Stimulated activated memory B cell treated with anti-CD40 and anti-IgM and Interleukin-4, amounts not matched to agents 10 μg/mL and 1 μg/mL and 100 μg/mL, for 72 hours (primary cell): ENCODE results near the gene CCDC180.

ENCODE experiments used
- ATAC-seq: fragments of 150-1000 bp; cut with Tn5 transposase; 2 replicates; pipeline ENCODE4 v1.10.0; 2021
- H3K27ac Mint-ChIP-seq: one replicate; pipeline ENCODE4 v1.8.0; 2022; ENCODE audit warnings: mild to moderate bottlenecking, mixed read lengths
- H3K27me3 Mint-ChIP-seq: one replicate; pipeline ENCODE4 v1.8.0; 2022; ENCODE audit warnings: mixed read lengths
- H3K36me3 Mint-ChIP-seq: one replicate; pipeline ENCODE4 v1.8.0; 2022; ENCODE audit warnings: mixed read lengths
- H3K4me1 Mint-ChIP-seq: one replicate; pipeline ENCODE4 v1.8.0; 2022; ENCODE audit warnings: mixed read lengths
- H3K4me3 Mint-ChIP-seq: one replicate; pipeline ENCODE4 v1.8.0; 2022; ENCODE audit warnings: mild to moderate bottlenecking, moderate library complexity, mixed read lengths
- H3K9me3 Mint-ChIP-seq: one replicate; pipeline ENCODE4 v1.8.0; 2022; ENCODE audit warnings: mixed read lengths

Gene CCDC180

GRCh38 chr9:97301974-97302373 lies 5.5 kb upstream of the CCDC180 start:
- peaks cover 24% of the 10 kb centered on the region for H3K36me3 Mint-ChIP-seq
- no peaks in the 10 kb centered on the region for H3K27me3 Mint-ChIP-seq
- H3K4me1 Mint-ChIP-seq = peaks cover 6% of the 10 kb centered on the region
- H3K27ac Mint-ChIP-seq = no peak overlapping the region
- peaks cover 17% of the 10 kb centered on the region for H3K9me3 Mint-ChIP-seq
- no peak for ATAC-seq
- no peak overlapping the region for H3K4me3 Mint-ChIP-seq

- Mint-ChIP-seq H3K27me3 (no peaks in the 10 kb centered on the region), H3K4me1 (peaks cover 4% of the 10 kb centered on the region), H3K27ac (no peak overlapping the region), H3K36me3 (peaks cover 13% of the 10 kb centered on the region), H3K9me3 (peaks cover 6% of the 10 kb centered on the region), H3K4me3 (no peak overlapping the region)
- no peak for ATAC-seq
These were observed 2.9 kb upstream of the CCDC180 start for GRCh38 chr9:97304586-97304985.

GRCh38 chr9:97305501-97306298 lies 1.8 kb upstream of the CCDC180 start:
- peaks cover 6% of the 10 kb centered on the region for H3K9me3 Mint-ChIP-seq
- no peak for ATAC-seq

GRCh38 chr9:97307091-97307490 lies 368 bp upstream of the CCDC180 start:
- Mint-ChIP-seq H3K27me3 (no peaks in the 10 kb centered on the region), H3K4me3 (no peak overlapping the region), H3K36me3 (peaks cover 24% of the 10 kb centered on the region), H3K4me1 (no peaks in the 10 kb centered on the region), H3K27ac (no peak overlapping the region), H3K9me3 (peaks cover 4% of the 10 kb centered on the region)
- peak; percentile 24 for ATAC-seq

More at GRCh38 chr9:97305501-97306298, 1.8 kb upstream of the CCDC180 start:
- H3K27me3 Mint-ChIP-seq = no peaks in the 10 kb centered on the region
- H3K36me3 Mint-ChIP-seq = peaks cover 21% of the 10 kb centered on the region
- H3K4me3 Mint-ChIP-seq = no peak overlapping the region
- H3K27ac Mint-ChIP-seq = no peak overlapping the region
- no peaks in the 10 kb centered on the region for H3K4me1 Mint-ChIP-seq

- no peak overlapping the region for H3K4me3 Mint-ChIP-seq
- H3K27ac Mint-ChIP-seq = no peak overlapping the region
- ATAC-seq = no peak
- H3K4me1 Mint-ChIP-seq = no peaks in the 10 kb centered on the region
- no peaks in the 10 kb centered on the region for H3K9me3 Mint-ChIP-seq
- H3K27me3 Mint-ChIP-seq = no peaks in the 10 kb centered on the region
- peaks cover 28% of the 10 kb centered on the region for H3K36me3 Mint-ChIP-seq
These were observed 1.8 kb downstream of the CCDC180 start for GRCh38 chr9:97309260-97309659.

- Mint-ChIP-seq H3K4me3 (no peak overlapping the region), H3K27ac (no peak overlapping the region), H3K36me3 (peaks cover 33% of the 10 kb centered on the region), H3K4me1 (no peaks in the 10 kb centered on the region), H3K9me3 (no peaks in the 10 kb centered on the region), H3K27me3 (no peaks in the 10 kb centered on the region)
- no peak for ATAC-seq
These were observed 2.6 kb downstream of the CCDC180 start for GRCh38 chr9:97310023-97310422.

GRCh38 chr9:97310896-97311295 lies 3.4 kb downstream of the CCDC180 start:
- ATAC-seq = no peak
- Mint-ChIP-seq H3K4me3 (no peak overlapping the region), H3K9me3 (no peaks in the 10 kb centered on the region), H3K4me1 (no peaks in the 10 kb centered on the region), H3K27me3 (no peaks in the 10 kb centered on the region), H3K36me3 (peaks cover 39% of the 10 kb centered on the region), H3K27ac (no peak overlapping the region)

GRCh38 chr9:97311798-97312500 lies 4.5 kb downstream of the CCDC180 start:
- H3K36me3 Mint-ChIP-seq = peaks cover 43% of the 10 kb centered on the region
- H3K4me1 Mint-ChIP-seq = no peaks in the 10 kb centered on the region
- H3K27ac Mint-ChIP-seq = no peak overlapping the region
- no peaks in the 10 kb centered on the region for H3K9me3 Mint-ChIP-seq
- no peaks in the 10 kb centered on the region for H3K27me3 Mint-ChIP-seq
- ATAC-seq = no peak
- no peak overlapping the region for H3K4me3 Mint-ChIP-seq

GRCh38 chr9:97312556-97312955 lies 5.1 kb downstream of the CCDC180 start:
- Mint-ChIP-seq H3K4me3 (no peak overlapping the region), H3K9me3 (no peaks in the 10 kb centered on the region), H3K36me3 (peaks cover 49% of the 10 kb centered on the region), H3K27ac (no peak overlapping the region), H3K27me3 (no peaks in the 10 kb centered on the region), H3K4me1 (no peaks in the 10 kb centered on the region)
- no peak for ATAC-seq

- no peaks in the 10 kb centered on the region for H3K4me1 Mint-ChIP-seq
- peaks cover 56% of the 10 kb centered on the region for H3K36me3 Mint-ChIP-seq
- ATAC-seq = no peak
- H3K27ac Mint-ChIP-seq = no peak overlapping the region
- H3K9me3 Mint-ChIP-seq = no peaks in the 10 kb centered on the region
- H3K27me3 Mint-ChIP-seq = no peaks in the 10 kb centered on the region
- no peak overlapping the region for H3K4me3 Mint-ChIP-seq
These were observed 5.8 kb downstream of the CCDC180 start for GRCh38 chr9:97313243-97313642.

GRCh38 chr9:97313746-97314145 lies 6.3 kb downstream of the CCDC180 start:
- Mint-ChIP-seq H3K27me3 (no peaks in the 10 kb centered on the region), H3K27ac (no peak overlapping the region), H3K9me3 (no peaks in the 10 kb centered on the region), H3K36me3 (peaks cover 61% of the 10 kb centered on the region), H3K4me1 (no peaks in the 10 kb centered on the region), H3K4me3 (no peak overlapping the region)
- ATAC-seq = no peak

- H3K27ac Mint-ChIP-seq = no peak overlapping the region
- H3K4me3 Mint-ChIP-seq = no peak overlapping the region
- no peaks in the 10 kb centered on the region for H3K9me3 Mint-ChIP-seq
- H3K36me3 Mint-ChIP-seq = peaks cover 63% of the 10 kb centered on the region
- H3K4me1 Mint-ChIP-seq = no peaks in the 10 kb centered on the region
- H3K27me3 Mint-ChIP-seq = no peaks in the 10 kb centered on the region
- no peak for ATAC-seq
These were observed 7.0 kb downstream of the CCDC180 start for GRCh38 chr9:97314503-97314902.

GRCh38 chr9:97315550-97315949 lies 8.1 kb downstream of the CCDC180 start:
- Mint-ChIP-seq H3K36me3 (peaks cover 62% of the 10 kb centered on the region), H3K27me3 (no peaks in the 10 kb centered on the region), H3K4me3 (no peak overlapping the region), H3K9me3 (no peaks in the 10 kb centered on the region), H3K27ac (no peak overlapping the region), H3K4me1 (no peaks in the 10 kb centered on the region)
- ATAC-seq = no peak

GRCh38 chr9:97316904-97317303 lies 9.4 kb downstream of the CCDC180 start:
- Mint-ChIP-seq H3K27me3 (no peaks in the 10 kb centered on the region), H3K9me3 (no peaks in the 10 kb centered on the region), H3K4me1 (no peaks in the 10 kb centered on the region), H3K27ac (no peak overlapping the region), H3K4me3 (no peak overlapping the region), H3K36me3 (peaks cover 62% of the 10 kb centered on the region)
- no peak for ATAC-seq

GRCh38 chr9:97318433-97318832 lies 11.0 kb downstream of the CCDC180 start:
- no peak overlapping the region for H3K4me3 Mint-ChIP-seq
- no peaks in the 10 kb centered on the region for H3K27me3 Mint-ChIP-seq
- peaks cover 65% of the 10 kb centered on the region for H3K36me3 Mint-ChIP-seq
- no peak overlapping the region for H3K27ac Mint-ChIP-seq
- no peaks in the 10 kb centered on the region for H3K4me1 Mint-ChIP-seq
- no peaks in the 10 kb centered on the region for H3K9me3 Mint-ChIP-seq
- ATAC-seq = no peak

GRCh38 chr9:97319395-97319794 lies 11.9 kb downstream of the CCDC180 start:
- Mint-ChIP-seq H3K27me3 (no peaks in the 10 kb centered on the region), H3K36me3 (peaks cover 63% of the 10 kb centered on the region)

More at GRCh38 chr9:97319395-97319794, 11.9 kb downstream of the CCDC180 start:
- Mint-ChIP-seq H3K4me3 (no peak overlapping the region), H3K9me3 (no peaks in the 10 kb centered on the region), H3K4me1 (no peaks in the 10 kb centered on the region), H3K27ac (no peak overlapping the region)
- ATAC-seq = no peak
